ENCODE measurements around the gene NUBPL. TPM values are rescaled to one million over a fixed set of nuclear protein-coding genes. Genes with fewer than 3 reads are reported as not detected.

Gene NUBPL
- total RNA-seq, 4 donors from 2014 or later: 4.6 to 8.8 (median 7.7) TPM

GRCh38 chr14:31895646-31896045, 334.4 kb downstream of the NUBPL start:
- Histone ChIP-seq H3K27ac (no peak overlapping the region), H3K4me3 (no peak overlapping the region), H3K9me3 (no peaks in the 10 kb centered on the region), H3K36me3 (no peaks in the 10 kb centered on the region), H3K27me3 (no peaks in the 10 kb centered on the region), H3K4me1 (no peaks in the 10 kb centered on the region)
- no peak for TF ChIP-seq POLR2A (IDR thresholded peaks at IDR 0.05)
- TF ChIP-seq, protein P1, sequence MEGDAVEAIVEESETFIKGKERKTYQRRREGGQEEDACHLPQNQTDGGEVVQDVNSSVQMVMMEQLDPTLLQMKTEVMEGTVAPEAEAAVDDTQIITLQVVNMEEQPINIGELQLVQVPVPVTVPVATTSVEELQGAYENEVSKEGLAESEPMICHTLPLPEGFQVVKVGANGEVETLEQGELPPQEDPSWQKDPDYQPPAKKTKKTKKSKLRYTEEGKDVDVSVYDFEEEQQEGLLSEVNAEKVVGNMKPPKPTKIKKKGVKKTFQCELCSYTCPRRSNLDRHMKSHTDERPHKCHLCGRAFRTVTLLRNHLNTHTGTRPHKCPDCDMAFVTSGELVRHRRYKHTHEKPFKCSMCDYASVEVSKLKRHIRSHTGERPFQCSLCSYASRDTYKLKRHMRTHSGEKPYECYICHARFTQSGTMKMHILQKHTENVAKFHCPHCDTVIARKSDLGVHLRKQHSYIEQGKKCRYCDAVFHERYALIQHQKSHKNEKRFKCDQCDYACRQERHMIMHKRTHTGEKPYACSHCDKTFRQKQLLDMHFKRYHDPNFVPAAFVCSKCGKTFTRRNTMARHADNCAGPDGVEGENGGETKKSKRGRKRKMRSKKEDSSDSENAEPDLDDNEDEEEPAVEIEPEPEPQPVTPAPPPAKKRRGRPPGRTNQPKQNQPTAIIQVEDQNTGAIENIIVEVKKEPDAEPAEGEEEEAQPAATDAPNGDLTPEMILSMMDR (IDR thresholded peaks at IDR 0.05): no peak
- no peak for DNase-seq

- no peaks in the 10 kb centered on the region for H3K27me3 ChIP-seq
- H3K9me3 ChIP-seq: no peaks in the 10 kb centered on the region
- H3K36me3 ChIP-seq: no peaks in the 10 kb centered on the region
- no peak for TF ChIP-seq POLR2A (IDR thresholded peaks at IDR 0.05)
- TF ChIP-seq, protein P1 (IDR thresholded peaks at IDR 0.05): peak in 1 of 6 experiments; percentile 7
- no peak for DNase-seq
- no peak overlapping the region for H3K4me3 ChIP-seq
- no peak overlapping the region for H3K27ac ChIP-seq
- no peaks in the 10 kb centered on the region for H3K4me1 ChIP-seq
Observed at GRCh38 chr14:31897581-31898186, 336.5 kb downstream of the NUBPL start.

GRCh38 chr14:31898838-31899528, 337.8 kb downstream of the NUBPL start:
- Histone ChIP-seq H3K9me3 (no peaks in the 10 kb centered on the region), H3K4me3 (no peak overlapping the region), H3K27me3 (no peaks in the 10 kb centered on the region), H3K36me3 (no peaks in the 10 kb centered on the region), H3K27ac (no peak overlapping the region), H3K4me1 (no peaks in the 10 kb centered on the region)
- DNase-seq: no peak
- TF ChIP-seq, protein P1 (IDR thresholded peaks at IDR 0.05): no peak
- no peak for TF ChIP-seq POLR2A (IDR thresholded peaks at IDR 0.05)

DNA sequence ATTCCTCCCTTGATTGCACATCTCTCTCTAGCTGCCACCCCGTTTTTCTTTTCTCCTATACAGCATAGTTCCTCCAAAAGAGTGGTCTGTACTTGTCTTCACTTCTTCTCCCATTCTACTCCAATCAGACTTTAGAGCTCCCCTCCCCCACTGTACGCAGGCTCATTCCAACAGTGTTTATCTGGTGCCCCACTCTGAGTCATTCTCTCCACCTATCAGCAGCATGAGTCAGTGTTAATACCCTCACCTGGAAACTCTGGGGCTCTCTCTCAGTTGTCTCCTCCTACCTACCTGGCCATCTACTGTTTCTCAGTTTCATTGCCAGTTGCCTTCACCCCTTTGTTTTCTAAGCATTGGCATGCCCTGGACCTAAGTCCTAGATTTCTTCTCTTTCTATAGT, 340.8 kb downstream of the NUBPL start:
- no peak for TF ChIP-seq POLR2A (IDR thresholded peaks at IDR 0.05)
- TF ChIP-seq, protein P1 (IDR thresholded peaks at IDR 0.05): no peak
- DNase-seq: peak in 1 of 3 donors; percentile 65
- Histone ChIP-seq H3K36me3 (no peaks in the 10 kb centered on the region), H3K27ac (no peak overlapping the region), H3K27me3 (no peaks in the 10 kb centered on the region), H3K9me3 (no peaks in the 10 kb centered on the region), H3K4me1 (no peaks in the 10 kb centered on the region), H3K4me3 (no peak overlapping the region)

DNA sequence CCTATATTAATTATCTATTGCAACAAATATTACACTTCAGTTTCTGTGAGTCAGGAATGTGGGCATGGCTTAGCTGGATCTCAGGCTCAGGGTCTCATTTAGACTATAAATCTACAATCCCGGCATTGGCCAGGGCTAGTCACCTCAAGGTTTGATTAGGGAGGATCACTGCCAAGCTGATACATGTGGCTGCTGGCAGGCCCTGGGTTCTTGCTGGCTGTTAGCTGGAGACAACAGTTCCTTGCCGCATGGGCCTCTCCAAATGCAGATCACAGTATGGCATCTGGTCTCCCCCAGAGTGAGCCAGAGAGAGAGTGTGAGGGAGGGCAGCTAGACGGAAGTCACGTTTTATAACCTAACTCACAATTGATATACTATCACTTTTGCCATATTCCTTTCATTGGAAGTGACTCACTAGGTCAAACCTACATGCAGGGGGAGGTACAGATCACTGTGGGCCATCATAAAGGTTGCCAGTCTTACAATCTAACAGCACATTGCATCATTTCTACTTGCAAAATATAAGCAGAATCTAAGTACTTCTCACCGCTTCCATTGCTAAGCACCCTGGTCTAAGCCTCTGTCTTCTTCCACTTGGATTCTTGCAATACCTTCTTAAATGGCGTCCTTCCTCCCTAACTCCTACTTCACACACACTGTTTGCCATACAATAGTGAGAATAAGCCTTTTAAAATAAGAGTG, 341.9 kb downstream of the NUBPL start:
- H3K9me3 ChIP-seq: no peaks in the 10 kb centered on the region
- H3K36me3 ChIP-seq: no peaks in the 10 kb centered on the region
- TF ChIP-seq, protein P1 (IDR thresholded peaks at IDR 0.05): no peak
- TF ChIP-seq POLR2A (IDR thresholded peaks at IDR 0.05): no peak
- H3K27ac ChIP-seq: no peak overlapping the region
- DNase-seq: no peak
- no peaks in the 10 kb centered on the region for H3K27me3 ChIP-seq
- H3K4me3 ChIP-seq: no peak overlapping the region
- no peaks in the 10 kb centered on the region for H3K4me1 ChIP-seq

All from Peyer's patch (tissue), 4 donors.